T47D (cell line): ENCODE data around the gene SPIRE2.

ENCODE experiments used
- DNase-seq, 2 experiments: peaks; one replicate each; pipeline versions ENCODE4 v3.0.0 to v3.0.0-alpha.2; 2011 to 2012; ENCODE audit warnings: low read depth in 1 of 2, low spot score in 1 of 2
- JUND ChIP-seq: IDR thresholded peaks from 2 replicates; pipeline ENCODE4 v1.6.1; 2012; ENCODE audit warnings: low read depth
- in situ Hi-C: cut with HindIII; loops from 2 replicates; pipeline ENCODE4 v1.10.0; 2016; ENCODE audit warnings: low sequenced_read_pairs, low pct_unique_long_range_greater_than_20kb

The SPIRE2 gene

DNA sequence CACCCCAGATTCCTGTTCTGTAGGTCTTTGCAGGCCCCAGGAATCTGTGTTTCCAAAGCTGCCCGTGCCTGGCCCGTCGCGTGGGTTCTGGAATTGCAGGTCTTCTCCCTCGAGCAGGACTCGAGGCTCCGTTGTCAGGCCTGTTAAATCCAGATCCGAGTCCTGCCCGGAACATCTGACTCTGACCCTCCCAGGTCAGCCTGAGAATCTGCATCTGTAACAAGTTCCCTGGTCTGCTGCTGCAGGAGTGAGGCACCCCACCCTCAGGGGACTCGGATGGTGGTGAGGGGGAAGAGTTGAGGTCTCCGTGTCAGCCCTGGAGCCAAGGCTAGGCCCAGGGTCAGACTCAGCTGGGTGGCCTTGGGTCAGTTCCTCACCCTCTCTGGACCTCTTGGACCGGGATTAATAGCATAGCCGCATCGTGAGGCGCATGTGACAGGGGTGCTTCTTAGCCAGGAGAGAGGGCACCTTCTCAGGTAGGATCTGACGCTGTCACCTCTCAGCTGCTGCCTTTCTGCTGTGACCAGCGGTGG is 8.8 kb downstream of the SPIRE2 start:
- no peak for DNase-seq
- no peak for TF ChIP-seq JUND
- in situ Hi-C loops: no loop called here

DNA sequence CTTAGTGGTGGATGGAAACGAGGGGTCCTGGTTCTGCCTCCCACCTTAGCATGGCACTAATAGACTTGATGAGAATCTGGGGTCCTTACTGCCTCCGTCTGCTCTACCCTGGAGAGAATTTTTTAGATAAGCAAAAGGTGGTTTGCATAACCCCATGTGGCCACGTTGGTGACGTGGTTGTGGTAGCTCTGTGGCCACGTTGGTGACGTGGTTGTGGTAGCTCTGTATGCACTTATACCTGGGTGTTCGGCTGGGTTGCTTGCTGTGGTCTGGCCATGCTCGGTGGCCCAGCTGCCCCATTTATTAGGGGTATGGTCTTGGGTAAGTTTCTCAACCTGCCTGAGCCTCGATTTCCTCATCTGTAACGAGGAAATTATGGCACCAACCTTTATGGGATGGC is 13.0 kb downstream of the SPIRE2 start:
- in situ Hi-C loops: no loop called here
- DNase-seq: no peak
- TF ChIP-seq JUND: no peak

DNA sequence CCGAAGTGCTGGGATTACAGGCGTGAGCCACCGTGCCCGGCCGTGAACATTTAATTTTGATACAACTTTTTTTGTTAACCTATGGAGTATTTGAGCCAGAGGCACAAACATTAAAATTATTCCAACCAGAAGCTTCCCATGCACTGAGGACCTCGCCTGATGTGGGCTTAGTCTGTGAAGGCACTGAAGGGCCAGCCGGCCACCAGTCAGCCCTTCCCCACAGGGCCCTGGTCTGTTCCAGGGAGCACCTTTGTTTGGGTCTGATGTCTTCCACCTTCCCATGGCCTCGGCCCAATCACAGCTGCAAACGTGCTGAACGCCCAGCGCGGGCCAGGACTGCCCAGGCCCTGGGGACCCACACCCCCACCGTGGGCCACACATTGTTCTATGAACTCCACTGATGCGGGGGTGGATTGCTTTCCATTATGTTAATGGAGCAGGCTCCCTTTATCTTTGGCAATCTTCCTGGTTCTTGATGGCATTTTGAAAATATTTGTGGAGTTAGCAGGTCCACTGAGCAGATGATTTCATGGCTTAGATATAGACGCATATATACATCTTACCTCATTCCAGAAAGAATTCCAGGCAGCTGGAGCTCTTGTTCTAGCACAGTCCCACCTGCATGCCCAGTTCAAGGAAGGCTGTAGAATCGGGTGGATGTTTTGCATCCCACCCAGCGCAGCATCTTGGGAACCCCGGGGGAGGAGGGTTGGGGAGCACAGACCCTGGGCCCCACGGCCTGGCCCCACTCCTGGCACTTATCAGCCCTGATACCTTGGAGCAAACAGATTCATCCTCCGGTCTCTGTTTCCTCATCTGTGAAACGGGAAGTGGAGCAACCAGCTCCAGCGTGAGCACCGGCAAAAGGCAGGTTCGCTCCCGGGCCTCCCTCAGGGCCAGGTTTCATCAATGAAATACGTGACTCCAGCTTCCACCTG is 14.5 kb downstream of the SPIRE2 start:
- in situ Hi-C loops: no loop called here
- no peak for TF ChIP-seq JUND
- peak; percentile 85 to 93 for DNase-seq

DNA sequence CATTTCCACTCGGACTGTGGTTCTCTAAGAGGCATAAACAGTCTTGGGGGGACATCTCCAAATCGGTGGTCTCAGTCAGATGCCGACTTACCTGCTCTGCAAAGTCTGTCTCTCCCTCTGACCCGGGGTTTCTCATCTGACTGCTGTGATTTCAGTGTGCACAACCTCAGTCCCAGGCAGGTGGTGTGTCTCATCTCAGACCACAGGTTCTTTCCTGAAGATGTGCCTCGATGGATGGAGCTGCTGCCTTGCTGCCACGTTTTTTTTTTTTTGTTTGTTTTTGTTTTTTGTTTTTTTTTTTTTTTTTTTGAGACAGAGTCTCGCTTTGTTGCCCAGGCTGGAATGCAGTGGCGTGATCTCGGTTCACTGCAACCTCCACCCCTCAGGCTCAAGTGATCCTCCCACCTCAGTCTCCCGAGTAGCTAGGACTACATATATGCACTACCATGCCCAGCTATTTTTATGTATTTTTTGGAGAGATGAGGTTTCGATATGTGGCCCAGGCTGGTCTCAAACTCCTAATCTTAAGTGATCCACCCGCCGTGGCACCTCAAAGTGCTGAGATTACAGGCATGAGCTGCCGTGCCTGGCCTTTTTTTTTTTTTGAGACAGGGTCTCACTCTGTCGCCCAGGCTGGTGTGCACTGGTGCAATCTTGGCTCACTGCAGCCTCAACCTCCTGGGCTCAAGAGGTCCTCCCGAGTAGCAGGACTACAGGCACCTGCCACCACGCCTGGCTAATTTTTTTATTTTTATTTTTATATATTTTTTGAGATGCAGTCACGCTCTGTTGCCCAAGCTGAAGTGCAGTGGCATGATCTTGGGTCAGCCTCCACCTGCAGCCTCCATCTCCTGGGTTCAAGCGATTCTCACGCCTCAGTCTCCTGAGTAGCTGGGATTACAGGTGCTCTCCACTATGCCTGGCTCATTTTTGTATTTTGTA is 15.4 kb downstream of the SPIRE2 start:
- in situ Hi-C loops: no loop called here
- TF ChIP-seq JUND: no peak
- no peak for DNase-seq

DNA sequence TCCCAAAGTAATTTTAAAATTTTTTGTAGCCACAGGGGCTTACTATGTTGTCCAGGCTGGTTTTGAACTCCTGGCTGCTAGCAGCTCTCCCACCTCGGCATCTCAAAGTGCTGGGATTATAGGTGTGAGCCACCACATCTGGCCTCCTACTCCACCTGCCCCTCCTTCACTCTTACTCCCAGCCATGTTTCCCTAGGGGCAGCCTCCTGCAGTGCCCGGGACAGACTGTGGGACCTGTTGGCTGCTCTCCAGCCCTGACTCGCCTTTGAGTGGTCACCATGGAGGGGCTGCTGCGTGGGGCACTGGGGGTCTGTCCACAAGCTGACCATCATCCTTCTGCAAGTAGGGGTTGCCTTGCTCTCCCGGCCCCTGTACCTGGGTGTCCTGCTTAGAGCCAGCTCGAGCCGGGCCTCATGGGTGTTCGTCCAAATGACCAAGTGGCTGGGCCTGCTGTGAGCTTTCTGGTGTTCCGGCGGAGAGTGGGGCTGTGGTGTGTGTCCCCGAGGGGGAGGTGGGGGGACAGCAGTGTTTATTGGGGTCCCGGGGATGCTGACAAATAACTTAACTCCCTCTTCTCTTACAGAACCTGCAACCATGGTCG is 16.6 kb downstream of the SPIRE2 start:
- no peak for TF ChIP-seq JUND
- in situ Hi-C loops: no loop called here
- DNase-seq: no peak

DNA sequence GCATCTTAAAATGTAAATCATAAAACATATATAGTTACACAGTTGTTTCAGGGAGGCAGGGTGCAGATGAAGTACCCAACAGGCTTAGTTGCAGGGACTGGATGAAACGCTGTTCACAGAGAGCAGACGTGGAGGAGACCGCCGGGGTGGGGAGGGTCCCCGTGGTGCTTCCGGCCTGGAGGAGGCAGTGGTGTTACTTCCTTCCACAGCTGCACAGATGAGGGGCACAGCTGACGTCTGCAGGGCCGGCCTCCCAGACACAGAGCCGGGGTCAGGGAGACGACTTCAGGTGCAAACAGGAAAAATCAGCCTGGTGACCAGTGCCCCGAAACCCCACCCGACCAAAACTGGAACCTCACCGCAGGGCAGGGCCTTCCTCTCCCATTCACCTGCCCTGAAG is 17.1 kb downstream of the SPIRE2 start:
- in situ Hi-C loops: no loop called here
- no peak for DNase-seq
- no peak for TF ChIP-seq JUND

DNA sequence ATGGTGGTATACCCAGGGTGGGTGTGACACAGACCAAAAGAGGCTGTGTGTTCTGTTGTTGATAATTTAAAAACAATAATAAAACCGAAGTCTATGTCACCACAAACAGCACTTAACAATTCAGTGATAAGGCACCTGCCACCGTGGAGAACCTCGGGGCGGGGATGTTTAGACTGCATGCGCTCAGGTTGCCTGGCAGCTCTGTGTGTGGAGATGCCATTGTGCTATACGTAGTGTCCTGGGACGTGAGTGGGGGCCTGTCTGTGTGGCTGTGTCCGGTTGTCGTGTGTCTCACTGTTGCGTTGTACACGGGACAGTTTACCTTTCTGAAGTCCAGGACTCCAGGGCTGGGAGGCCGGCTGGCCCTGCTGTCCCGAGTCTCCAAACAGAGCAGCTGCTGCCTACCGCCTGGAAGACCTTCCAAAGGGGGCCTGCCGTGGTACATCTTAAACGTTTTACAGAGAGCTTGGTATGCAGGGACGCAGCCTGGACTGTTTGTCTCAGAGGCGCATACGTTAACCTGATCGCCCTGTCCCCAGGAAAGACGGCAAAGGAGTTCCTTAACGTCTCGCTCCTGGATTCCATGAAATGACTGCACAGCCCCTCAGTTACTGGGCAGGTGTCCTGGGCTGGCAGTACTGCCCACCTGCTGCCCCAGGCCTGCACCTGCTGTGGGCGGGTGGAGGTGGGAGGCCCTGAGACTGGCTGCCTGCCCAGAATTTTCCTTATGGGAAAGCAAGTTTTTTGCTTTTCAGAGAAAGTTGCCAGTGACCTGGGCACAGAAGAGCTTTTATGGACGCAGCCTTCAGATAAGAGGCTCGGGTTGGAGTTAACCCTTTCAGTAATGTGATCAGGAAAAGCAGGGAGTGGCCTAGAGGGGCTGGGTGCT is 19.0 kb downstream of the SPIRE2 start:
- TF ChIP-seq JUND: no peak
- no peak for DNase-seq
- in situ Hi-C loops: no loop called here

DNA sequence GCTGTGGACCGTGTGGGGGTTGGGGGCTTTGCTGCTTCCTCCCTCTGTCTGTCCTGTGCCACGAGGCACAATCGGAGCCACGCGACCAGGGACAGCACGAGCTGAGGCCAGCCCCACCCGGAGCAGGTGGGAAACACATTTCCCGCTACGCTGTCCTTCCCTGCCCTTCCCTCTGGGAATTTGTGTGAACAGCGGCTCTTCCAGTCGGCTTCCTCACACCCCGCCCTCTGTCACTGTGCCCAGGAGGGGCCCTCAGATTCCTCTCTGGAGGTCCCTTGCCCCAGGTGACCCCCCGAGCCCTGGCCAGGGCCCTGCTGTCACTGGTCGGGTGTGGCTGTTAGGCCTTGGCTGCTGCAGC is 19.6 kb downstream of the SPIRE2 start:
- in situ Hi-C loops: no loop called here
- no peak for TF ChIP-seq JUND
- DNase-seq: no peak

DNA sequence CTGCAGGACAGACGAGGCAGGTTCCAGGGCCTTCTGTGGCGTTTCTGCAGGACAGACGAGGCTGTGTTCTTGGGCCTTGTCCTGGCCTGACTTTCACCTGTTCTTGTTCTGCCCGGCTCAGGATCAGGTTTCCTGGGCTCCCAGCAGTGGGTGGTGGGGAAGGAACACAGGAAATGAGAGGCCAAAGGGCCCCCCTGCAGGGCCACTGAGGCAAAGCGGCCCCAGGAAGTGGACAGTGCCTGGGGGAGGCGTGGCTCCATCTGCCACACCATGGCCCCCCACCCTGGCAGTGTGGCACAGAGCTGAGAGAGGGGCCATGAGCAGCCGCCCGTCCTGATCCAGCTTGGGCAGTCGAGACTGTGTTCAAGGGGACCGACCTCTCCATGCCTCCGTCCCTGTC is 20.7 kb downstream of the SPIRE2 start:
- DNase-seq: no peak
- in situ Hi-C loops: no loop called here
- TF ChIP-seq JUND: no peak

DNA sequence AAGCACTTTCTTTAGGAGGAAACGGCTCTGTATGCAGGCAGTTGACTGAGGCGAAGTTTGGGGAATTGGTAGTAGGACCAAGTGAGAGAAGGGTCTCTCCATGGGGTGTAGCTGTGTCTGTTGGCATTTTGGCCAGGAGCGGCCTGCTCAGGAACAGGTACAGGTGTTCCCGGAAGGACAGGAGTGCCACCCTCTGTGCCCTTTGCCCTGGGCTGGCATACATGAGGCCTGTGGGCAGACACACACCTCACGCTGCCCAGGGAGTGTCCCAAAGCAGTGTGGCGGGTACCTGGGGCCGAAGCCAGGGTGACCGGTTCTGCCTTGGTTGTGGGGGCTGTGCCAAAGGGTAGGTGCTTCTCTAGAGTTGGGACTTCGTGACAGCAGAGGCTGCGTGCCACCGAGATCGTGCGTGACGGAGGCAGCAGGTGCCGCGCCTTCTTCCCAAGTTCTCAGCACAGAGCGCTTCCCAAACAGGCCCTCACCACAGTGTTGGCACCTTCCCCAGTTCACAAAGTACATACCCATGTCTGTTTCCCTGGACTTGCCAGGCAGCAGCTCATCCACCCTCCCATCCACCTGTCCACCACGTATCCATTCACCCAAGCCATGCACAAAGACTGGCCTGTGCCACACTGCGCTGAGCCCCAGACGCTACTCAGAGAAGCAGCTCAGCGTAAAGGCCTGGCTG is 25.2 kb downstream of the SPIRE2 start:
- in situ Hi-C loops: no loop called here
- no peak for DNase-seq
- no peak for TF ChIP-seq JUND

DNA sequence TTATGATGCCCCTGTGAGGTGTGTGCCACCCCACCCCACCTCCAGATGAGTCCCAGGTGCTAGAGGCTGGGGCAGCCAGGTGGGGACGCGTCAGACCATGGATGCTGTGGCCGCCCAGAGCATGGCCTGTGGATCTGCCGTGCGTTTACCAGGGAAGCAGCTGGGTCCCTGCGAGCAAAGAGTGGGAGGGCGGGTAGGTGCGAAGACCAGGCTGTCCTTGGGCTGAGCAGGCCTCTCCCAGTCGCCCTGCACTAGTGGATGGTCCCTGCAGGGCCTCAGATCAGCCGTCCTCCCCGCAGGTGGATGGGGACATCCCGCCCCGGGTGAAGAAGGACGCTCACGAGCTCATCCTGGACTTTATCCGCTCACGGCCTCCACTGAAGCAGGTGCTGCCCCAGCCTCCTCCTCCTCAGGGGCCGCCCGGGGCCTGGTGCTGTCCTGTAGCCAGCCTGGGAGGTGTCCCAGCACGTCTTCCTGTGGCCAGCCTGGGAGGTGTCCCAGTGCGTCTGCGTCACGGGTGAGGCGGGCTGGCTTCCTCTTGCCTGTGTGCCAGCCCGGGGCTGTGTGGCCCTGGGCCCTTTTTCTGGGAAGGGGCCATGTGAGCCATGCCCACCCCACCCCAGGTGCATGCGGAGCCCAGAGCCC is 27.1 kb downstream of the SPIRE2 start:
- no peak for DNase-seq
- in situ Hi-C loops: no loop called here
- TF ChIP-seq JUND: no peak
